Ovary (tissue), 9 donors: Measurements from ENCODE around the gene P3H4. TPM values are rescaled to one million over a fixed set of nuclear protein-coding genes. Genes with fewer than 3 reads are reported as not detected.
A peak's percentile ranks its signal among the peaks of the same experiment; 100 is the strongest.

Experiments
- DNase-seq, 5 donors: peaks; one replicate each; pipeline ENCODE4 v3.0.0-alpha.2; 2019 to 2020
- H3K27ac ChIP-seq, 2 donors: fragments of 200-600 bp; one replicate each; pipeline versions ENCODE4 v1.5.1 to v1.8.0; 2019 to 2022
- H3K27me3 ChIP-seq: fragments of 200-600 bp; one replicate; pipeline ENCODE4 v1.8.0; 2022
- H3K36me3 ChIP-seq: fragments of 200-600 bp; sonication (generic); one replicate; pipeline ENCODE4 v1.5.1; 2019
- H3K4me1 ChIP-seq: one replicate; pipeline ENCODE4 v1.8.1; 2013; ENCODE audit warnings: mild to moderate bottlenecking, moderate library complexity; ENCODE audit not compliant: insufficient read depth
- H3K4me3 ChIP-seq: fragments of 200-600 bp; sonication (generic); one replicate; pipeline ENCODE4 v1.5.1; 2017
- H3K9me3 ChIP-seq, 2 donors: fragments of 200-600 bp in 1 of 2; sonication (generic) in 1 of 2; one replicate each; pipeline versions ENCODE4 v1.5.1 to v1.8.1; 2013 to 2019; ENCODE audit warnings: mild to moderate bottlenecking in 1 of 2, moderate library complexity in 1 of 2
- EP300 ChIP-seq: sonication (generic); formaldehyde crosslinking; IDR thresholded peaks from one replicate; pipeline ENCODE4 v1.6.1; 2017; ENCODE audit warnings: antibody characterized with exemption
- POLR2A ChIP-seq: fragments of 450-650 bp; IDR thresholded peaks from one replicate; pipeline ENCODE4 v1.6.1; 2017; ENCODE audit warnings: antibody characterized with exemption, mild to moderate bottlenecking, moderate library complexity
- WGBS, 3 donors: extraction: QIAGEN DNeasy Blood & Tissue Kit in 1 of 3; methylation state at CpG; one replicate each; pipeline versions ENCODE4 v1.1.5 to v1.1.7; 2013 to 2017; 5-methylcytosine and 5-hydroxymethylcytosine counted together
- intact Hi-C, 4 donors: fragments of 100-400 bp; cut with DNase I; formaldehyde crosslinking; loops; one replicate each; pipeline versions ENCODE4 v1.11.0 to v1.15.1; 2022 to 2023
- polyA plus RNA-seq, 2 donors: library from polyadenylated mRNA; stranded (reverse); fragments of 200-250 nt in 1 of 2; fragments of 350-450 nt in 1 of 2; fragmentation: Illumina TruSeq in 1 of 2; extraction: RNeasy Lipid Tissue Mini Kit (QIAGEN cat#74804) in 1 of 2; gene quantifications; one replicate each; pipeline ENCODE4 v1.2.3, GENCODE V29; 2013 to 2014
- total RNA-seq, 7 donors: library from RNA; depleted of rRNA in 2 of 7; stranded (reverse); fragments of >200 nt in 2 of 7; fragmentation: NEBNext Ultra II Directional in 3 of 7; extraction: Animal tissue kit (Norgen Biotek cat#: 25700) in 3 of 7; gene quantifications; one replicate each; pipeline versions ENCODE4 v1.1.0 to v1.2.4, GENCODE V29; 2016 to 2023
- TF ChIP-seq, protein P1 (sequence below), 3 donors: fragments of 450-650 bp in 2 of 3; fragments of 200-600 bp in 1 of 3; IDR thresholded peaks; one replicate each; pipeline versions ENCODE4 v1.5.1 to v1.8.0; 2016 to 2022; ENCODE audit warnings: antibody characterized with exemption in 3 of 3, mild to moderate bottlenecking in 1 of 3
- donor health status: DM: no; HTN: no; CAD: no; lungs with moderate emphysema.
- donor health status: DM: no; HTN: no; CAD: no.
- donor health status: Bipolar disorder and iron deficiency.
- donor health status: DM: yes; HTN: yes; CAD: no.
- donor health status: DM: no; HTN: no; CAD: no.
- donor health status: DM: yes; HTN: yes; CAD: no.

Gene P3H4
- total and polyA plus RNA-seq, 9 donors = 7.7 to 22.1 (median 15.1) TPM

DNA sequence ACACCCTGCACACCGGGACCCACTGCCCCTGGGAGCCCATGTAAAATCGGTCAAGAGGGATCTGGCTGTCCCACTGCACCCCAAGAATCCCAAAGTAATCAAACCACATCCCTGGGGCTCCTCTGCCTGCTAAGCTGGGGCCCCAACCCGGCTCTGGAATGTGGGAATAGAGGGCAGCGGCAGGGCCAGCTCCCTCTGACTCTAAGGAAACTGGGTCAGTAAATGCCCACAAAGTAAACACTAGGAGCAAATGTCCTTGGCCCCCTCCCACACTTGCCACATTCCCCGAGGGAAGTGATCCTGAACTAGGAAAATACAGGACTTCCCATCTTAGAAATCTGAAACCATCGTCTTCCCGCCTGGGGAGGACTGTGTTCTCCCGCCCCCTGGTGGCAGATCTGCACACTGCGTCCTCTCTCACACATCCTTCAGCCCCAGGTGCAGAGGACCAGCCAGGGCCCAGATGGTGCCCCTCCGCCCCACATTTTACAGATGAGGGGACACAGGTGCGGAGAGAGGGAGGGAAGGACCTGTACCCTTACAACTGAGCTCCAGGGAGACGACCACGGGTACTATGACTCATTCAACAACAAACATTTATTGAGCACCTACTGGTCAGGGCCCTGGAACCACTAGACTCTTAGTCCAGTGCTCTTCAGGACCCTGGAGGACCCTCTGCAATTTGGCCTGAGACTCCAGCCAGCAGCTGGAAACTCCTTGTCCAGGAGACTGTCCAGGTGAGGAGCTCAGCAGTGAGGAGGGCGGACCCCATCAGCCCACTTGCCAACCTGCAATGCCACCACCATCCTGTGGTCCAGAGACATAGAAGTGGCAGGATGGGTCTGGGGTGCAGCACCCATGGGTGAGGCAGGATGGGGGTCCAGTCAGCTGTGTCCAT is 10.1 kb downstream of the P3H4 start:
- no peaks in the 10 kb centered on the region for H3K9me3 ChIP-seq
- no peak overlapping the region for H3K27ac ChIP-seq
- TF ChIP-seq EP300 = no peak
- no peak for TF ChIP-seq POLR2A
- TF ChIP-seq, protein P1, sequence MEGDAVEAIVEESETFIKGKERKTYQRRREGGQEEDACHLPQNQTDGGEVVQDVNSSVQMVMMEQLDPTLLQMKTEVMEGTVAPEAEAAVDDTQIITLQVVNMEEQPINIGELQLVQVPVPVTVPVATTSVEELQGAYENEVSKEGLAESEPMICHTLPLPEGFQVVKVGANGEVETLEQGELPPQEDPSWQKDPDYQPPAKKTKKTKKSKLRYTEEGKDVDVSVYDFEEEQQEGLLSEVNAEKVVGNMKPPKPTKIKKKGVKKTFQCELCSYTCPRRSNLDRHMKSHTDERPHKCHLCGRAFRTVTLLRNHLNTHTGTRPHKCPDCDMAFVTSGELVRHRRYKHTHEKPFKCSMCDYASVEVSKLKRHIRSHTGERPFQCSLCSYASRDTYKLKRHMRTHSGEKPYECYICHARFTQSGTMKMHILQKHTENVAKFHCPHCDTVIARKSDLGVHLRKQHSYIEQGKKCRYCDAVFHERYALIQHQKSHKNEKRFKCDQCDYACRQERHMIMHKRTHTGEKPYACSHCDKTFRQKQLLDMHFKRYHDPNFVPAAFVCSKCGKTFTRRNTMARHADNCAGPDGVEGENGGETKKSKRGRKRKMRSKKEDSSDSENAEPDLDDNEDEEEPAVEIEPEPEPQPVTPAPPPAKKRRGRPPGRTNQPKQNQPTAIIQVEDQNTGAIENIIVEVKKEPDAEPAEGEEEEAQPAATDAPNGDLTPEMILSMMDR (IDR thresholded peaks at IDR 0.05) = peak; percentile 90 to 97 (median 96)
- intact Hi-C loops = loop anchor here (1.0 to 10.0 kb wide), 4 partner anchors 63 to 64 kb away; partner anchors contain the start of gene KLHL11 (in 1 of the 4)
- peaks cover 7% of the 10 kb centered on the region for H3K4me1 ChIP-seq
- H3K27me3 ChIP-seq = no peaks in the 10 kb centered on the region
- peak; percentile 77 to 91 (median 89) for DNase-seq
- H3K4me3 ChIP-seq = no peak overlapping the region
- no peaks in the 10 kb centered on the region for H3K36me3 ChIP-seq
- whole genome bisulfite sequencing, 3 donors = 10% methylated on average over 12 to 14 of the region's 14 CpGs

DNA sequence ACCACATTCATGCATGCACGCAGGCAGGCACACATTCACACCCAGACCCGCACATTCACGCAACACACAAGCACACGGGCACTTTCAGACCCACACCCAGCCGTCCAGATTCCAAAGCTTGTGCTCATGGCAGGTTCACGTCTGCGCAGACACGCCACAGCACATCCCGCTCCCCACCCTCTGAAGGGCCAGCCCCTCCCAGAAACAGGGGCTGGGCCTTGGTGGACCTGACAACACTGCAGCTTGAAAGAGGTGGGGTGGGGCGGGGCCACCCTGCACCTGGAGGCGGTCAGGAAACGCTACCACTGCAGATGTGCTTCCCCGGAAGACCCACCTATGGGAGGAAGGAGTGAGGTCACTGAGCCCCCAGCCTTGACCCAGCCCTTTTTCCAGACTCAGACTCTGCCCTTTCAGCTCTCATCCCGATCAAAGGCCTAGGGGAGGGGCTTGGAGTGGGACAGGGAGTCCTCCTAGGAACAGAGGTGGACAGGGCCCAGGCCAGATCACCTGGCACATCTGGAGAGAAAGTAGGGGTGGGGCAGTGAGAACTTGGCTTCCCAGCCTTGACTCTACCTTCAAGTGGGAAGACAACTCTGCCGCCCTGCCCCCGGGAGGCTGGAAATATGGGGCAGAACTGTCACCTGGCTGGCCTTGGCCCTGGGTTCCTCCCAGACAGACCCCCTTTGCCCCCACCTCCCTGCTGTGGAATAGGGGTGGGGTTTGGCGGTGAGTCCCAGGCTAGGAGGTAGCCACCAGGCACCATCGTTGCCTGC is 11.0 kb downstream of the P3H4 start:
- no peak overlapping the region for H3K4me3 ChIP-seq
- intact Hi-C loops = loop anchor here (1.0 to 10.0 kb wide), 4 partner anchors 62 to 64 kb away; partner anchors contain the start of gene KLHL11 (in 1 of the 4)
- no peaks in the 10 kb centered on the region for H3K9me3 ChIP-seq
- DNase-seq = peak in 3 of 5 donors; percentile 45 to 59 (median 46)
- H3K36me3 ChIP-seq = no peaks in the 10 kb centered on the region
- TF ChIP-seq EP300 (no peak), POLR2A (no peak)
- TF ChIP-seq, protein P1 (IDR thresholded peaks at IDR 0.05) = no peak
- H3K4me1 ChIP-seq = peaks cover 7% of the 10 kb centered on the region
- WGBS, 3 donors = 32 to 40% (median 34%) methylated on average over 14 to 18 of the region's 18 CpGs
- H3K27ac ChIP-seq = no peak overlapping the region
- no peaks in the 10 kb centered on the region for H3K27me3 ChIP-seq

DNA sequence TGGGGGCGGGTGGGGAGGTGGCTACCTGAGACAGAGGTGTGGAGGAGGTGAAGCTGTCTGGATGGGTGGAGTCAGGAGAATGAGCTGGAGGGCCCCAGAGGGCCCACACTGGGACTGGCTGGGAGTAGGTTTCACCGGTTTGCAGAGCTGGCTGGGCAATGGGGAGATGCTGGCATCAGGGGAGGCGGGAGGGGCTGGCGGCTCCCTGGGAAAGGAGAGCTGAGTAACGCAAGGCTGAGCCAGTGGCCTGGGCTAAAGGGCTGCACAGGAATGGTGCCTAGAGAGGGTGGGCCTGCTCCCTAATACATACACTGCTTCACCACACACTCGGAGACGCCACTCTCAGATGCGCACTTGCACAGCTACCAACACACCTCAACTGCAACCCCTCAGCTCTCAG is 12.4 kb downstream of the P3H4 start:
- Histone ChIP-seq H3K4me3 (no peak overlapping the region), H3K27ac (no peak overlapping the region), H3K9me3 (no peaks in the 10 kb centered on the region), H3K4me1 (peaks cover 7% of the 10 kb centered on the region), H3K36me3 (no peaks in the 10 kb centered on the region), H3K27me3 (no peaks in the 10 kb centered on the region)
- TF ChIP-seq POLR2A = no peak
- TF ChIP-seq EP300 = no peak
- TF ChIP-seq, protein P1 (IDR thresholded peaks at IDR 0.05) = no peak
- 89 to 92% (median 89%) methylated on average over 8 of the region's 8 CpGs for WGBS, 3 donors
- no peak for DNase-seq
- intact Hi-C loops = no loop called here

DNA sequence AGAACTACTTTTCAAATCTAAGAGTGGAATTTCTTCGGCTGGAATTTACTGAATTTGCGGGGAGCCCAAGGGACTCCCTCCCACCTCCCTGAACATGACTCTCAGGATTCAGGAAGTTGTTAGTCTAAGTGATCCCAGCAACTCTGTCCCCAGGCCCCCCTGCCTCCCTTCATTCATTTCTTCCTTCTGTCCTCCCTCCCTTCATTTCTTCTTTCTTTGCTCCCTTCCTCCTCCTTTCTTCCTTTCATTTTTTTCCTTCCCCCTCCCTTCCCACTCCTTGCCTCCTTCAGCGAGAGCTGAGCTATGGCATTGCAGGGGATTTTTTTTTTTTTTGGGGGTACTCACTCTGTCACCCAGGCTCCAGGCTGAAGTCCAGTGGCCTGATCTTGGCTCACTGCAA is 14.4 kb downstream of the P3H4 start:
- DNase-seq = no peak
- Histone ChIP-seq H3K9me3 (no peaks in the 10 kb centered on the region), H3K4me3 (no peak overlapping the region), H3K36me3 (no peaks in the 10 kb centered on the region), H3K4me1 (peaks cover 22% of the 10 kb centered on the region), H3K27me3 (no peaks in the 10 kb centered on the region), H3K27ac (no peak overlapping the region)
- TF ChIP-seq EP300 (no peak), POLR2A (no peak)
- TF ChIP-seq, protein P1 (IDR thresholded peaks at IDR 0.05) = no peak
- WGBS, 3 donors = 76 to 82% (median 79%) methylated on average over 3 of the region's 3 CpGs
- intact Hi-C loops = no loop called here
